NOMO-1 (cell line): ENCODE data around the gene NXPE4.
"Not testable (repeated sequence)": the region's sequence is repeated elsewhere in the genome, so short reads cannot be mapped to it uniquely, and the experiment has no call there.

ENCODE experiments used
- DNase-seq, 2 experiments: peaks; one replicate each; lab custom pipeline; 2025; ENCODE audit not compliant: unreplicated experiment in 2 of 2; lab: John Stamatoyannopoulos, UW

The NXPE4 gene

GRCh38 chr11:114610984-114611944, 15.7 kb upstream of the NXPE4 start:
- no peak for DNase-seq

GRCh38 chr11:114610550-114610949, 15.0 kb upstream of the NXPE4 start:
- DNase-seq, result no peak

- DNase-seq, result no peak
Observed at GRCh38 chr11:114609429-114609828, 13.8 kb upstream of the NXPE4 start.

GRCh38 chr11:114608605-114609004, 13.0 kb upstream of the NXPE4 start:
- not testable (repeated sequence) for DNase-seq

GRCh38 chr11:114607753-114608459, 12.3 kb upstream of the NXPE4 start:
- no peak for DNase-seq

- not testable (repeated sequence) for DNase-seq
Observed at GRCh38 chr11:114606802-114607075, 11.2 kb upstream of the NXPE4 start.

GRCh38 chr11:114606003-114606801, 10.6 kb upstream of the NXPE4 start:
- no peak for DNase-seq

- DNase-seq, result no peak
Observed at GRCh38 chr11:114605370-114605769, 9.8 kb upstream of the NXPE4 start.

- no peak for DNase-seq
Observed at GRCh38 chr11:114604886-114605285, 9.3 kb upstream of the NXPE4 start.

- DNase-seq, result no peak
Observed at GRCh38 chr11:114604179-114604813, 8.7 kb upstream of the NXPE4 start.

- not testable (repeated sequence) for DNase-seq
Observed at GRCh38 chr11:114603151-114603550, 7.6 kb upstream of the NXPE4 start.

- no peak for DNase-seq
Observed at GRCh38 chr11:114598461-114598860, 2.9 kb upstream of the NXPE4 start.

- DNase-seq, result no peak
Observed at GRCh38 chr11:114596175-114596919, 761 bp upstream of the NXPE4 start.

GRCh38 chr11:114594703-114595102, 883 bp downstream of the NXPE4 start:
- DNase-seq, result no peak

GRCh38 chr11:114587398-114587953, 8.1 kb downstream of the NXPE4 start:
- no peak for DNase-seq

- no peak for DNase-seq
Observed at GRCh38 chr11:114586797-114587196, 8.8 kb downstream of the NXPE4 start.

- DNase-seq, result no peak
Observed at GRCh38 chr11:114571712-114572111, 23.9 kb downstream of the NXPE4 start.

- no peak for DNase-seq
Observed at GRCh38 chr11:114569801-114570200, 25.8 kb downstream of the NXPE4 start.

- DNase-seq, result no peak
Observed at GRCh38 chr11:114566276-114566675, 29.3 kb downstream of the NXPE4 start.

GRCh38 chr11:114564831-114565230, 30.8 kb downstream of the NXPE4 start:
- no peak for DNase-seq
